Measurements from ENCODE around the gene INTS15.

The INTS15 gene

DNA sequence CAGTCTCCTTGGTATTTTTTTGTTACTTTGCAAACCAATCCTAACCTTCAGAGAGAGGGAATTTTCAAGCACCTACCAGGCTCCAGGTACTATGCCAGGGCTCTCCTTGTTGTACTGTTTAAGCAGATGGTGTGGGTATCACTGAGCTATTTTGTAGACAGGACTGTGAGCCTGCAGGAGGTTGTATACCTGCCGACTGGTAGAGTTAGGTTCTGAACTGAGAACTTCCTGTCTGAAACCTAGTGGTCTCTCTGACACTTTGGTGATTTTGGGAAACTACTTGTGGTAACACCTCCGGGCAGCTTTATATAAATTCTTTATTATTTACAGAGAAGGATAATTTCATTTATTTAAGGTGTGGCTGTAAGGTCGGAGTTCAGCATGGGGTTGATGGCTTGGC, 30.1 kb downstream of the INTS15 start:
- TF ChIP-seq, protein P1, sequence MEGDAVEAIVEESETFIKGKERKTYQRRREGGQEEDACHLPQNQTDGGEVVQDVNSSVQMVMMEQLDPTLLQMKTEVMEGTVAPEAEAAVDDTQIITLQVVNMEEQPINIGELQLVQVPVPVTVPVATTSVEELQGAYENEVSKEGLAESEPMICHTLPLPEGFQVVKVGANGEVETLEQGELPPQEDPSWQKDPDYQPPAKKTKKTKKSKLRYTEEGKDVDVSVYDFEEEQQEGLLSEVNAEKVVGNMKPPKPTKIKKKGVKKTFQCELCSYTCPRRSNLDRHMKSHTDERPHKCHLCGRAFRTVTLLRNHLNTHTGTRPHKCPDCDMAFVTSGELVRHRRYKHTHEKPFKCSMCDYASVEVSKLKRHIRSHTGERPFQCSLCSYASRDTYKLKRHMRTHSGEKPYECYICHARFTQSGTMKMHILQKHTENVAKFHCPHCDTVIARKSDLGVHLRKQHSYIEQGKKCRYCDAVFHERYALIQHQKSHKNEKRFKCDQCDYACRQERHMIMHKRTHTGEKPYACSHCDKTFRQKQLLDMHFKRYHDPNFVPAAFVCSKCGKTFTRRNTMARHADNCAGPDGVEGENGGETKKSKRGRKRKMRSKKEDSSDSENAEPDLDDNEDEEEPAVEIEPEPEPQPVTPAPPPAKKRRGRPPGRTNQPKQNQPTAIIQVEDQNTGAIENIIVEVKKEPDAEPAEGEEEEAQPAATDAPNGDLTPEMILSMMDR (IDR thresholded peaks at IDR 0.05; ENCODE audit: low read length, missing control alignments) = no peak
- no peak overlapping the region for H3K4me3 ChIP-seq (replicated peaks; ENCODE audit: low read depth, low read length)
- no peak for DNase-seq (ENCODE audit: low read depth)

DNA sequence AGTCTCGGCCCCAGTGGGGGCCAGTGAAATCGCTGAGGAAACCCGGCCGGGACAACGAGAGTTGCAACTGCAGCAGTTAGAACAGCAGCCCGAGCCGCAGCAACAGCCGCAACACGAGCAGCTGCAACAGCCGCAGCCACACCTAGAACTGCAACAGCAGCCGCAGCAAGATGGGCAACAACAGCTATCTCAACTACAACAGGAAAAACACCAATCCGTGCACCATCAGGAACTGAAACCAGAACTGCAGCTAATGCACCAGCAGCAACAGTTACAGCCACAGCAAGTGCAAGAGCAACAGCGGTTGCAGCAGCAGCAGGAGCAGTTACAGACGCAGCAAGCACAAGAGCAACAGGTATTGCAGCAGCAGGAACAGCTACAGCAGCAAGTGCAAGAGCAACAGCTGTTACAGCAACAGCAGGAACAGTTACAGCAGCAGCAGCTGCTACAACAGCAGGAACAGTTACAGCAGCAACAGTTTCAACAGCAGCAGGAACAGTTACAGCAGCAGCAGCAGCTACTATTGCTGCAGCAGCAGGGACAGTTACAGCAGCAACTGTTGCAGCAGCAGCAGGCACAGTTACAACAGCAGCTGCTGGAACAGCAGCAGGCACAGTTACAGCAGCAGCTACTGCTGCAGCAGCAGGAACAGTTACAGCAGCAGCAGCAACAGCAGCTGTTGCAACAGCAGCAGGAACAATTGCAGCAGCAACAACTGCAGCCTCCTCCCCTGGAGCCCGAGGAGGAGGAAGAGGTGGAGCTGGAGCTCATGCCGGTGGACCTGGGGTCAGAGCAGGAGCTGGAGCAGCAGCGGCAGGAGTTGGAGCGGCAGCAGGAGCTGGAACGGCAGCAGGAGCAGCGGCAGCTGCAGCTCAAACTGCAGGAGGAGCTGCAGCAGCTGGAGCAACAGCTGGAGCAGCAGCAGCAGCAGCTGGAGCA, 31.6 kb downstream of the INTS15 start:
- TF ChIP-seq, protein P1 (IDR thresholded peaks at IDR 0.05; ENCODE audit: low read length, missing control alignments) = no peak
- H3K4me3 ChIP-seq (replicated peaks; ENCODE audit: low read depth, low read length) = no peak overlapping the region
- DNase-seq (ENCODE audit: low read depth) = no peak

- no peak overlapping the region for H3K4me3 ChIP-seq (replicated peaks; ENCODE audit: low read depth, low read length)
- TF ChIP-seq, protein P1 (IDR thresholded peaks at IDR 0.05; ENCODE audit: low read length, missing control alignments) = no peak
- DNase-seq (ENCODE audit: low read depth) = no peak
These were observed 32.4 kb downstream of the INTS15 start for GRCh38 chr7:6622134-6622710.

DNA sequence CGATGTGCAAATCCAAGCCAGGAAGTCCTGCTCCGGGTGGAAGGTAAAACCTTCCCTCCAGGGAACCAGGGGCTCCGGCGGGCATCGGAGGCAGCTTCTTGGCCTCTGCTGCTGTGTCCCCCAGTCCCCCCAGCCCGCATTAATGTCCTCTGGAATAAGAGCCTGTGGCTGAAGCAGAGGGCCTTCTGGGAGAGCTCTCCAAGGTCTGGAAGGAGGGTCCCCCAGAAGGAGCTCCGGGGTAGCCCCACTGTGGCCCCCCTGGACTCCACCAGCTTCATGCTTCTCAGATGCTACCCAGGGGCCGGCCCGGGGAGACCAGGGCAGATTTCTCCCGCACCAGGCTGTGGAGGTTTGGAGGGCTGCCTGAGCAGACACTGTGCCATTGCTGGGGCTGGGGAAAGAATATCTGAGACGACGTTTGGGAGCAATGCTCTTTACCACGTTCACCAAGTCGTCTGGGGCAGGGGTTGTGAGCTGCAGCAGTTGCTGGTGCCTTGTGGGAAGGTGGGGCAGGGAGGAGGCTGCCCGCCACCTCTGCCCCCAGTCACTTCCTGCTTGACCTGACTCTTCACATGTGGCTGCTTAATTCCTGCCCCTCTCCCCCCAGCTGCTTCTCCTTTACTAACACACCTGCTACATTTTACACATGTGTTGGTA, 33.9 kb downstream of the INTS15 start:
- no peak overlapping the region for H3K4me3 ChIP-seq (replicated peaks; ENCODE audit: low read depth, low read length)
- TF ChIP-seq, protein P1 (IDR thresholded peaks at IDR 0.05; ENCODE audit: low read length, missing control alignments) = no peak
- DNase-seq (ENCODE audit: low read depth) = no peak

DNA sequence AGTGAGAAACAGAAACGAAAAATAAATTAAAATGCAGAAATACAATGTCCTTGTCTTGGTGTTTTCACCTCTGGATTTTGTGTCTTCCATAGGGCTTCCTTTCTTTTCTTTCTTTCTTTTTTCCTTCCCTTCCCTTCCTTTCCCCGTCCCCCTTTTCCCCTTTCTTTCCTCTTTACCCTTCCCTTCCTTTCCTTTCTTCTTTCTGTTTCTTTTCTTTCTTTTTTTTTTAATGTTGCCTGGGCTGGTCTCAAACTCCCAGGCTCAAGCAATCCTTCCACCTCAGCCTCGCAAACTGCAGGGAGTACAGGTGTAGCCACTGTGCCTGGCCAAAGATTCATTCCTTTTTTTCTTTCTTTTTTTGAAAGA, 34.4 kb downstream of the INTS15 start:
- TF ChIP-seq, protein P1 (IDR thresholded peaks at IDR 0.05; ENCODE audit: low read length, missing control alignments) = no peak
- DNase-seq (ENCODE audit: low read depth) = no peak
- H3K4me3 ChIP-seq (replicated peaks; ENCODE audit: low read depth, low read length) = no peak overlapping the region

DNA sequence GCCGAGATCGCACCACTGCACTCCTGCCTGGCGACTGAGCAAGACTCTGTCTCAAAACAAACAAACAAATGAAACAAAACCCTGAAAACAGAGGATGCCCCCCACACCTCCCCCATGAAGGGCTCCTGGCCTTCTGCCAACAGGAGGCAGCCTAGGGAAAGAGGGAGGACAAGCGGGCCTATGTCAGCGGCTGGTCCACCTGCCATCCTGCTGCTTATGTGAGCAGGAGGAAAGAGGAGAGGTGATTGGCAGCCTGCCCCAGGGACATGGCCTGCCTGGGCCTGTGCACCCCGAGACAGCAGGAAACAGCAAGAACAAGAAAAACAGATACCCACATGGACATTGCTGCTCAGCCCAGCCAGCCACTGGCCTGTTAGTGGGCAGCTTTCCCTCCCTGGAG, 38.2 kb downstream of the INTS15 start:
- TF ChIP-seq, protein P1 (IDR thresholded peaks at IDR 0.05; ENCODE audit: low read length, missing control alignments) = no peak
- no peak for DNase-seq (ENCODE audit: low read depth)
- H3K4me3 ChIP-seq (replicated peaks; ENCODE audit: low read depth, low read length) = no peak overlapping the region

Data from fibroblast of pulmonary artery (primary cell).